GM12878 (cell line): ENCODE results near the gene PAX5. TPM values are rescaled to one million over a fixed set of nuclear protein-coding genes. Genes with fewer than 3 reads are reported as not detected.

Experiments used
- ATAC-seq: fragments of 200-7000 bp; cut with Tn5 transposase; 3 replicates; pipeline ENCODE4 v1.9.1; 2020; ENCODE audit warnings: mild to moderate bottlenecking, moderate library complexity
- BruUV-seq: library from RNA; stranded (reverse); fragments of 400-500 nt; replicated peaks from 2 replicates; lab custom pipeline; 2021; lab: Mats Ljungman, UMichigan
- CTCF ChIA-PET: fragments of 300-600 bp; sonication (Branson Sonifier 250); formaldehyde crosslinking; extraction: SDS; loops from one replicate; lab custom pipeline; 2021; ENCODE audit warnings: inconsistent platforms; lab: Yijun Ruan, JAX
- POLR2A ChIA-PET: fragments of 350-600 bp; formaldehyde crosslinking; extraction: SDS; loops from one replicate; lab custom pipeline; 2021; ENCODE audit warnings: inconsistent platforms; lab: Charles Lee
- RAD21 ChIA-PET: fragments of 300-600 bp; sonication (Branson Sonifier 250); formaldehyde crosslinking; loops from one replicate; lab custom pipeline; 2023; ENCODE audit warnings: antibody characterized with exemption; ENCODE audit not compliant: unreplicated experiment; lab: Charles Lee
- SMC1A ChIA-PET: fragments of 300-600 bp; sonication (Branson Sonifier 250); formaldehyde crosslinking; loops from one replicate; lab custom pipeline; 2023; ENCODE audit not compliant: unreplicated experiment, uncharacterized antibody; lab: Charles Lee
- DNase-seq: peaks from one replicate; pipeline ENCODE4 v3.0.0-alpha.2; 2011; ENCODE audit warnings: low read depth, low spot score
- FAIRE-seq: peaks from 3 replicates; lab custom pipeline; 2011; peaks lifted over from hg19 to GRCh38; lab: Jason Lieb, UNC
- H2AFZ ChIP-seq: 2 replicates; pipeline ENCODE4 v1.6.0; 2011; ENCODE audit warnings: low read depth, low read length, control low read depth; ENCODE audit not compliant: control insufficient read depth
- H3K27ac ChIP-seq: 2 replicates; pipeline ENCODE4 v1.5.1; 2011; ENCODE audit warnings: control low read depth; ENCODE audit not compliant: control insufficient read depth, insufficient read depth
- H3K27me3 ChIP-seq, 2 experiments: replicated peaks in 1 of 2; 2 replicates each; pipeline versions ENCODE4 v1.6.0 to v1.6.1; 2011; ENCODE audit warnings: low read length in 1 of 2; ENCODE audit not compliant: control insufficient read depth in 2 of 2, insufficient read depth in 2 of 2
- H3K36me3 ChIP-seq, 2 experiments: 2 replicates each; pipeline ENCODE4 v1.5.1; 2011; ENCODE audit warnings: low read length in 1 of 2; ENCODE audit not compliant: control insufficient read depth in 2 of 2, insufficient read depth in 2 of 2
- H3K4me1 ChIP-seq: 2 replicates; pipeline ENCODE4 v1.6.1; 2011; ENCODE audit warnings: mild to moderate bottlenecking, low read length, moderate library complexity, mixed read lengths; ENCODE audit not compliant: control insufficient read depth, insufficient read depth
- H3K4me2 ChIP-seq: 2 replicates; pipeline ENCODE4 v1.6.0; 2011; ENCODE audit warnings: control low read depth; ENCODE audit not compliant: control insufficient read depth, insufficient read depth
- H3K4me3 ChIP-seq: fragments of 200-600 bp; sonication (generic); 2 replicates; pipeline ENCODE4 v1.5.1; 2016
- H3K79me2 ChIP-seq: 2 replicates; pipeline ENCODE4 v1.6.0; 2011; ENCODE audit warnings: low read length; ENCODE audit not compliant: control insufficient read depth, insufficient read depth
- H3K9ac ChIP-seq: 2 replicates; pipeline ENCODE4 v1.8.0; 2011; ENCODE audit warnings: low read length, control low read depth, mixed read lengths; ENCODE audit not compliant: control insufficient read depth, insufficient read depth
- H3K9me3 ChIP-seq: replicated peaks from 3 replicates; pipeline ENCODE4 v1.5.1; 2011; ENCODE audit warnings: mild to moderate bottlenecking, low read length; ENCODE audit not compliant: control insufficient read depth, insufficient read depth
- H4K20me1 ChIP-seq: 2 replicates; pipeline ENCODE4 v1.6.0; 2011; ENCODE audit not compliant: control insufficient read depth, insufficient read depth
- MTA2 ChIP-seq: fragments of 450-650 bp; IDR thresholded peaks from 2 replicates; pipeline ENCODE4 v1.6.1; 2016; ENCODE audit warnings: low read depth, mild to moderate bottlenecking, moderate library complexity
- POLR2A ChIP-seq: IDR thresholded peaks from 2 replicates; pipeline ENCODE4 v1.6.1; 2011; ENCODE audit warnings: low read depth, mild to moderate bottlenecking, low read length
- RB1 ChIP-seq: fragments of 450-650 bp; formaldehyde crosslinking; IDR thresholded peaks from 2 replicates; pipeline ENCODE4 v1.6.1; 2017; ENCODE audit warnings: mild to moderate bottlenecking, borderline replicate concordance
- STAT3 ChIP-seq: IDR thresholded peaks from 2 replicates; pipeline ENCODE4 v1.6.1; 2011; ENCODE audit warnings: low read depth, low read length, improper control_type of control experiment
- TCF12 ChIP-seq: IDR thresholded peaks from 2 replicates; pipeline ENCODE4 v1.6.1; 2011; ENCODE audit warnings: low read depth, mild to moderate bottlenecking, low read length
- YBX1 ChIP-seq: fragments of 450-650 bp; IDR thresholded peaks from 2 replicates; pipeline ENCODE4 v1.6.1; 2016; ENCODE audit warnings: antibody characterized with exemption
- WGBS: methylation state at CpG from one replicate; pipeline ENCODE4 v1.1.6; 2016; ENCODE audit warnings: low lambda C conversion rate; ENCODE audit not compliant: insufficient replicate concordance, insufficient coverage; ENCODE audit errors: missing lambda C conversion rate; 5-methylcytosine and 5-hydroxymethylcytosine counted together
- in situ Hi-C: fragments of 300-500 bp; cut with MboI; formaldehyde crosslinking; loops from 9 replicates; pipeline ENCODE4 v1.14.3; 2018; ENCODE audit warnings: mixed read lengths
- intact Hi-C: fragments of 100-400 bp; cut with micrococcal nuclease; formaldehyde crosslinking; loops from one replicate; pipeline ENCODE4 v1.14.2; 2022; ENCODE audit not compliant: unreplicated experiment
- polyA plus RNA-seq, 11 experiments: library from polyadenylated mRNA; depleted of rRNA in 4 of 11; unstranded in 6 of 11; stranded (reverse) in 5 of 11; fragments of >200 nt; fragmentation: Nextera tagmentation in 4 of 11; fragmentation: Illumina TruSeq in 1 of 11; extraction: Ambion mirVana in 4 of 11; extraction: Trizol in 1 of 11; gene quantifications; 1 replicate in 1 of 11; 2 replicates in 10 of 11; pipeline versions ENCODE4 v1.2.1 to v1.2.3, GENCODE V29; 2011 to 2016; ENCODE audit warnings: inconsistent platforms in 2 of 11, missing spikeins in 2 of 11, low read depth in 1 of 11
- total RNA-seq, 4 experiments: library from RNA; depleted of rRNA in 3 of 4; stranded (reverse); fragments of >200 nt in 3 of 4; fragmentation: Illumina TruSeq in 1 of 4; extraction: Trizol in 1 of 4; gene quantifications; 2 replicates each; pipeline versions ENCODE4 v1.2.1 to v1.2.3, GENCODE V29; 2013 to 2021

PAX5 gene
- total and polyA plus RNA-seq, 10 of the 15 experiments (the other 5 are each of a cell fraction or from before 2014, with no cell fraction given) = 2.2 to 123 (median 31.9) TPM

- TF ChIP-seq POLR2A = no peak
- TF ChIP-seq STAT3 = no peak
- TF ChIP-seq YBX1 = no peak
- no peak for TF ChIP-seq TCF12
These were observed 142.7 kb downstream of the PAX5 start (continued) for GRCh38 chr9:36891341-36891811.

GRCh38 chr9:36889844-36890243 lies 144.2 kb downstream of the PAX5 start:
- no peak overlapping the region for H2AFZ ChIP-seq
- no peak overlapping the region for H3K4me3 ChIP-seq
- intact Hi-C loops (no loop called here), in situ Hi-C loops (no loop called here)
- DNase-seq (no peak), FAIRE-seq (no peak), ATAC-seq (no peak)
- H3K9me3 ChIP-seq = no peaks in the 10 kb centered on the region; the same call in 2 of the 3 replicates
- H3K79me2 ChIP-seq = peaks cover 13% of the 10 kb centered on the region
- ChIA-PET SMC1A (interaction anchor here (1.0 kb wide), 1 partner anchor 17 kb away, joined by 3 read pairs; no protein-coding TSS in a partner anchor), POLR2A (no interaction called here), CTCF (interaction anchor here (0.6 to 1.8 kb wide), 2 partner anchors 17 to 469 kb away, joined by 3 to 6 read pairs; no protein-coding TSS in a partner anchor), RAD21 (interaction anchor here (0.6 kb wide), 1 partner anchor 137 kb away, joined by 5 read pairs; no protein-coding TSS in a partner anchor)
- H3K27me3 ChIP-seq = no peaks in the 10 kb centered on the region
- H3K4me1 ChIP-seq = 0 out of 2 replicates have a peak, but pooled peaks cover 2% of the 10 kb centered on the region
- H3K36me3 ChIP-seq = peaks cover 10 to 31% of the 10 kb centered on the region in 2 experiments
- WGBS = 55% methylated on average over 6 of the region's 6 CpGs
- TF ChIP-seq RB1 (no peak), MTA2 (peak; percentile 57; the same call in 1 of the 2 replicates)
- peaks cover 3% of the 10 kb centered on the region for H4K20me1 ChIP-seq
- no peak overlapping the region for H3K9ac ChIP-seq
- H3K4me2 ChIP-seq = no peak overlapping the region
- no TSS peak for BruUV-seq
- no peak overlapping the region for H3K27ac ChIP-seq
